ENCODE results near the gene LSP1.

DNA sequence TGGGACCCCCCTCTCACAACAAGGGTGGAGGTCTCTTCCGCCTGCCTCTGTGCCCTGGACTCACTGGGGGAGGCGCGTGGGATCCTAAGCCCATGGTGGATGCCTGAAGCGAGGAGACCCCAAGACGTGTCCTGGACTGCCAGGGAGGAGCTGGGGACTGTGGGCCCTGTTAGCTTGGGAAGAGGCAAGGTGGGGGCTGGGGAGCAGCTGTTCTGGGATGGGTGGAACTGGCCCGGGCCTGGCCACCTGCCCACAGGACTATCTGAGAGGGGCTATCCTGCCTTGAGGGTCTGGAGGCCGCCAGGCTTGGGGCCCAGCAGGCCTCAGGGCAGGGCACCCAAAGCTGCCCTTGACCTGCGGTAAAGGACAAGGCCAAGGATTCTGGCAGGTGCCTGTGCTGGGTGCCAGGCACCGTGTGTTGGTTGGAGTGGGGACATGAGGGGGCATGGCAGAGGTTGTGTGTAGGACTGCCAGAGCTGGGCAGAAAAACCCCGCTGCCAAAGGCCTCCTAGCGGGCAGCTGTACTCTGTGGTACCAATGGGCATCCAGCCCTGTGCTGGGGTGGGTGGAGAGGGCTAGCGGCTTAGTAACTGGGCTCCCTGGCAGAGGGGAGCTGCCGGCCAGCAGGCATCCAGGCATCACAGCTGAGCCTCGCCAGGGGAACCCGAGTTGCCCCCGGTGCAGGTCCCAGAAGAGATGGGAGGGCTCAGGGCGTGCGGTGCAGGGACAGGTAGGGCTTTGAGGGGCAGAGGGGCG, 670 bp downstream of the LSP1 start:
- TF ChIP-seq CTCF (IDR thresholded peaks at IDR 0.05; ENCODE audit: poor library complexity) (no peak), EZH2 (IDR thresholded peaks at IDR 0.05; ENCODE audit: borderline replicate concordance) (no peak), EZH2phosphoT487 (IDR thresholded peaks at IDR 0.05; ENCODE audit: low read depth, severe bottlenecking, unreplicated experiment) (no peak)
